Measurements from ENCODE around the gene GPC6. TPM values are rescaled to one million over a fixed set of nuclear protein-coding genes. Genes with fewer than 3 reads are reported as not detected.

GPC6 gene
- total and polyA plus RNA-seq, 2 donors (not counting 3 experiments of a cell fraction or from before 2014, with no cell fraction given), result 0.01 TPM; not detected in 1

DNA sequence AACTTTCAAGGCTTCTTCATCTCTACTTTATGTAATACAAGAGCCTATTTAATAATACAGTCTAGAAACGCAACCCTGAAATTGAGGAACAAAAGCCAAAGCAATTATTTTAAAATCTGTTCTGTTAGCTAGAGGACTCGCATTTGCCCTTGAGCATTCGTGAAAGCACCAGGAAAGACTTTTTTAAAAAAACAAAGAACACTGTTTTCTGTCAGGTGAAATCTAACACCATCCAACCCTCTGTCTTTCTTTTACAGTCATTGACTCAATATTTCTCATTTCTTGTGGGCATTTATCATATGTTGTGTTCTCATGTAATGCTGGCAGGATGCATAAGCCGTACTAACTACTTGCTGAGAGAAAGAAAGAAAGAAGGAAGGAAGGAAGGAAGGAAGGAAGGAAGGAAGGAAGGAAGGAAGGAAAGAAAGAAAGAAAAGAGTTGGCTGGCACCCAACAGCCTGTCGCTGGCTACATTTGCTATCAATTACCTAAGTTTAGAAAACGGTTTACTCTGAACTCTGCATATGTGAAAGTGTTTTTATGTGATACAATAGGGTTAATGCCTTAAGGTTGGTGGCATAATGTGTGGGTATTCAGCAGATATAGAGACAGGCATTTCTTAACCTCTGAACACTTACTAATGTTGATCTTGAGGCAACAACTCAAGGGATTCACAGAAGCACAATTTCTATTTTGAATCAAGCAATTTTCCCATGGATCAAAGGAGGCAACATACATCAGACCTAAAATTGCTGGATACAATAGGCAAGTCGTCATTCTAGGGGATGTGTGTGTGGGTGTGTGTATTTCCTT lies 807.4 kb downstream of the GPC6 start:
- H3K27me3 ChIP-seq (ENCODE audit: control insufficient read depth in 2 of 2, insufficient read depth in 2 of 2, low read length in 2 of 2), result no peaks in the 10 kb centered on the region
- no peaks in the 10 kb centered on the region for H4K20me1 ChIP-seq (replicated peaks; ENCODE audit: control insufficient read depth, extremely low read depth, insufficient read depth, low read length)
- dilution Hi-C loops (cut with MboI; ENCODE audit: extremely low pct_ligation_motif_present, low sequenced_read_pairs), result no loop called here
- DNase-seq (ENCODE audit: low read depth, low spot score), result no peak
- H3K79me2 ChIP-seq (ENCODE audit: control insufficient read depth, insufficient read depth, low read length), result no peaks in the 10 kb centered on the region
- H3K4me1 ChIP-seq (ENCODE audit: control insufficient read depth, extremely low read depth, insufficient read depth, low read length), result no peaks in the 10 kb centered on the region
- H3K4me2 ChIP-seq (ENCODE audit: insufficient read depth, low read length), result no peak overlapping the region
- H2AFZ ChIP-seq (ENCODE audit: low read depth, low read length), result no peak overlapping the region
- ChIA-PET POLR2A (no interaction called here), CTCF (no interaction called here)
- FAIRE-seq, result no peak
- no peaks in the 10 kb centered on the region for H3K9me3 ChIP-seq (replicated peaks; ENCODE audit: control insufficient read depth, insufficient read depth, low read length)
- TF ChIP-seq FOS (IDR thresholded peaks at IDR 0.05; ENCODE audit: borderline replicate concordance, insufficient read depth, low read length) (no peak), EZH2 (IDR thresholded peaks at IDR 0.05; ENCODE audit: borderline replicate concordance, low read depth, low read length, severe bottlenecking) (no peak), MYC (IDR thresholded peaks at IDR 0.05; ENCODE audit: low read depth, low read length) (no peak)
- no TSS peak for BruUV-seq (replicated peaks)
- H3K9me1 ChIP-seq (replicated peaks; ENCODE audit: control insufficient read depth, extremely low read depth, insufficient read depth, low read length), result no peaks in the 10 kb centered on the region
- no peak overlapping the region for H3K27ac ChIP-seq (ENCODE audit: insufficient read depth, low read depth, low read length)
- H3K36me3 ChIP-seq (ENCODE audit: control insufficient read depth in 2 of 2, extremely low read depth in 1 of 2, insufficient read depth in 2 of 2, low read length in 2 of 2), result no peaks in the 10 kb centered on the region
- intact Hi-C loops (cut with micrococcal nuclease), result no loop called here
- H3K9ac ChIP-seq (replicated peaks; ENCODE audit: extremely low read depth, insufficient read depth, low read length), result no peak overlapping the region
- no peak overlapping the region for H3K4me3 ChIP-seq (replicated peaks in 1 of 3; ENCODE audit: insufficient read depth in 1 of 3, low read depth in 1 of 3, low read length in 3 of 3)

- H3K9me1 ChIP-seq (replicated peaks; ENCODE audit: control insufficient read depth, extremely low read depth, insufficient read depth, low read length), result no peaks in the 10 kb centered on the region
- H3K4me2 ChIP-seq (ENCODE audit: insufficient read depth, low read length), result no peak overlapping the region
- no peaks in the 10 kb centered on the region for H3K36me3 ChIP-seq (ENCODE audit: control insufficient read depth in 2 of 2, extremely low read depth in 1 of 2, insufficient read depth in 2 of 2, low read length in 2 of 2)
- no peak for DNase-seq (ENCODE audit: low read depth, low spot score)
- no peaks in the 10 kb centered on the region for H3K79me2 ChIP-seq (ENCODE audit: control insufficient read depth, insufficient read depth, low read length)
- dilution Hi-C loops (cut with MboI; ENCODE audit: extremely low pct_ligation_motif_present, low sequenced_read_pairs) (no loop called here), intact Hi-C loops (cut with micrococcal nuclease) (no loop called here)
- H3K27ac ChIP-seq (ENCODE audit: insufficient read depth, low read depth, low read length), result no peak overlapping the region
- TF ChIP-seq FOS (IDR thresholded peaks at IDR 0.05; ENCODE audit: borderline replicate concordance, insufficient read depth, low read length), result no peak
- BruUV-seq (replicated peaks), result no TSS peak
- no peak overlapping the region for H2AFZ ChIP-seq (ENCODE audit: low read depth, low read length)
- H3K27me3 ChIP-seq (ENCODE audit: control insufficient read depth in 2 of 2, insufficient read depth in 2 of 2, low read length in 2 of 2), result no peaks in the 10 kb centered on the region
- H3K9ac ChIP-seq (replicated peaks; ENCODE audit: extremely low read depth, insufficient read depth, low read length), result no peak overlapping the region
- no peak for FAIRE-seq
- ChIA-PET POLR2A (no interaction called here), CTCF (no interaction called here)
- peaks cover 5% of the 10 kb centered on the region for H3K9me3 ChIP-seq (replicated peaks; ENCODE audit: control insufficient read depth, insufficient read depth, low read length)
- H3K4me3 ChIP-seq (replicated peaks in 1 of 3; ENCODE audit: insufficient read depth in 1 of 3, low read depth in 1 of 3, low read length in 3 of 3), result no peak overlapping the region
- no peaks in the 10 kb centered on the region for H3K4me1 ChIP-seq (ENCODE audit: control insufficient read depth, extremely low read depth, insufficient read depth, low read length)
- H4K20me1 ChIP-seq (replicated peaks; ENCODE audit: control insufficient read depth, extremely low read depth, insufficient read depth, low read length), result no peaks in the 10 kb centered on the region
Measured at GRCh38 chr13:94050039-94050438, 823.4 kb downstream of the GPC6 start.

Data from endothelial cell of umbilical vein (primary cell).